NCI-H526 treated with DMSO at 0.1 percent for 48 hours (cell line): ENCODE results near the gene PAF1.

ENCODE experiments used
- DNase-seq: peaks from one replicate; lab custom pipeline; 2025; lab: John Stamatoyannopoulos, UW

PAF1 gene

GRCh38 chr19:39390751-39391437, at the start of gene PAF1, which contains the start of gene MED29:
Gene PAF1, minus strand, starts transcription at chr19:39391106. Its CDS starts 242 bp downstream, at chr19:39390864.
Gene MED29, plus strand, starts transcription at chr19:39391378. Its CDS starts 45 bp downstream, at chr19:39391423.
- DNase-seq = peak; percentile 100

DNA sequence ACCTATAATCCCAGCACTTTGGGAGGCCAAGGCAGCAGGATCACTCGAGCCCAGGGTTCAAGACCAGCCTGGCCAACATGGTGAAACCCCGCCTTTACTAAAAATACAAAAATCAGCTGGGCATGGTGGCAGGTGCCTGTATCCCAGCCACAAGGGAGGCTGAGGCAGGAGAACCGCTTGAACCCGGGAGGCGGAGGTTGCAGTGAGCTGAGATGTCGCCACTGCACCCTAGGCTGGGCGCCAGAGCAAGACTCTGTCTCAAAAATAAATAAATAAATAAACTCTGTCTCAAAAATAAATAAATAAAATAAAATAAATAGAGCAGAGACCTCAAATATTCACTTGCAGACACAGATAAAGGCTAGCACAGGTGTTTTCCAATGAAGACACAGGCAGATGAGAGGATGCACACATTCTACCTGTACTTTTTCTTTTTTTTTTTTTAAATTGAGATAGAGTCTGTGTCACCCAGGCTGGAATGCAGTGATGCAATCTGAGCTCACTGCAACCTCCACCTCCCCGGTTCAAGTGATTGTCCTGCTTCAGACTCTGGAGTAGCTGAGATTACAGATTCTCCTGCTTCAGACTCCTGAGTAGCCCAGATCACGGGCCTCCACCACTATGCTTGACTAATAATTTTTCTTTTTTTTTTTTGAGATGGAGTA, 47.5 kb upstream of the PAF1 start:
- DNase-seq = no peak

DNA sequence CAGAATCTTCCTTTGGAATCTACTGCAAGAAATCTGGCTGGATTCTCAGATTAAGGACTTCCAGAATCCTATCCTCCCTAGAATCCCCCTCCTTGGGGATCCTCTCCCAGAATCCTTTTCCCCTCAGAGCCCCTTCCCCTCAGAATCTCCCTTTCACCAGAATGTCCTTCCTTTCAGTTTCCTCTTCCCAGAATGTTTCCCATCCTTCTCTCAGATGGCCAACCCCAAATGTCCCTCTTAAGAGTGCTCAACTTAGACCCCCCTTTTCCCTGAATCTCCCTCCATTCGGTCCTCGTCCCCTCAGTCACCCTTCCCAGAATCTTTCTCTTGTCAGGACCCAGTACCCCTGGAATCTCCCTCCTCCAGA, 45.4 kb upstream of the PAF1 start:
- no peak for DNase-seq

DNA sequence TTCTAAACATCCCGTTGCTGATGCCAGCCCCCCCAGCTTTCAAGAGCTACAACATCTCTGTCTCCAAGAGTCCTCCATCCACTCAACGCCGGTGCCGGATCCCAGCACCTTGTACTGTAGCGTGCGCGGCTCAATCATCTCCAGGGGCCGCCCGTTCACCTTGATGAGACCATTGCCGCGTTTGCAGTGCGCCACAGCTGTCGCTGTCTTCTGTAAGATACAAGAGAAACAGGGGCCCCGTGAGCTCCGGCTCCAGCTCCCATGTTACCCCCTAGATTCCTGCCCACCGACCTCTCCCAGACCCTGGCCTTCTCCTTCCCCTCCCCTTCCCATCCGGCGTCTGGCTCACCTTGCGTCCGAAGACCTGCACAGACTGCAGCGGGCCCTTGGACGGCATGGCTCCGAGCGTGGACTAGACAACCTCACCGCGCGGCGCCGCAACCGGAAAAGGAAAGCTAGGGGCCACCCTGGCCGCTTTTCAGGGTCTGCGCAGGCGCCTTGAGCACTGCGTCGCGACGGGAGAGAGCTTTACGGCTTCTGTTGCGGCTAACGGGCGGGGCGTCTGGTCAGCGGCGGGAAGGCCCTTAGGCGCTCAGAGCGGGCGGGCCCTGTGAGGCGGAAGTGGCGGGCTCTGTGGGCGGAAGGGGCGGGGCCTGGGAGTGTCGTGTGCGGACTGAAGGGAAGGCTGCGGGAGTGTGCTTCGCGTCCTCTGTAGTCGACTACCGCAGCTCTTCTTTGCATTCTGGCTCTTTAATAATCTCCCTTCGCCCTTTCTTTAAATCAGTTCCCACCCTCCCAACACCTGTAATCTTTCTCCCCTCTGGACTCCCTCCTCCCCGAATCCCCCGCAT, 44.8 kb upstream of the PAF1 start, which contains the start of gene RPS16:
Gene RPS16, minus strand, starts transcription at position 451 of the 851 bp plus-strand sequence. Its CDS starts 54 bp downstream, at position 397.
- peak; percentile 97 for DNase-seq

- no peak for DNase-seq
Measured at GRCh38 chr19:39434123-39435076, 43.5 kb upstream of the PAF1 start.

- DNase-seq = no peak
Measured at GRCh38 chr19:39433480-39434079, 42.7 kb upstream of the PAF1 start.

- no peak for DNase-seq
Measured at GRCh38 chr19:39432677-39433025, 41.7 kb upstream of the PAF1 start.

- no peak for DNase-seq
Measured at GRCh38 chr19:39430675-39431593, 40.0 kb upstream of the PAF1 start.

- no peak for DNase-seq
Measured at GRCh38 chr19:39428283-39429112, 37.6 kb upstream of the PAF1 start.

DNA sequence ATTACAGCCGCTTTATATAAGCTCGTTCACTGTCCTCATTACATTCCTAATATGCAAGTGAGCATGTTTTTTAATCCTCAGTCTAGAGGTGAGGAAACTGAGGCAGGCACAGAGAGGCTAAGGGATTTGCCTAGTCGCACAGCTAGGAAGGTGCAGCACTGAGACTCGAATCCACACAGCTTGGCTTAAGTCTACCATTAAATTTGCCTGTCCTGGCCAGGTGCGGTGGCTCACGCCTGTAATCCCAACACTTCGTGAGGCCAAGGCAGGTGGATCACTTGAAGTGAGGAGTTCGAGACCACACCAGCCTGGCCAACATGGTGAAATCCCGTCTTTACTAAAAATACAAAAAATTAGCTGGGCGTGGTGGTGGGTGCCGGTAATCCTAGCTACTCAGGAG, 36.8 kb upstream of the PAF1 start:
- DNase-seq = no peak

DNA sequence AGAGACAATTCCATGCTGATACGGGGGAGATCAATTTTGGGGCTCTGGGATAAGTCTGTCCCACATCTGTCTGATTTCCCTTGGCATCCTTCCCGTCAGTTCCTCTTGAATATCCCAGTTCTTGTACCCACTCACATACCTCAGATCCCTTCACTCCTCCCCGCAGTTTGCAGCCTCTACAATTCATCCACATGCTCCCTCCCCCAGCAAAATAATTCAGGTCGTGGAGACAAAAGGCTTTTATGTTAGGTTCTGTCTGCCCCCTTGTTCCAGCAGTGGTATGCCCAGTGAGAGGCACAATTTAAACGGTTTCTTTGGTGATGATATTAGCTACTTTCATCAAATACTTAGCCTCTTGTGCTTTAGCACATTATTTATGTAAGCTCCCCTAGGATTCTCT, 35.3 kb upstream of the PAF1 start:
- DNase-seq = no peak

GRCh38 chr19:39425744-39426143, 34.8 kb upstream of the PAF1 start:
- no peak for DNase-seq

DNA sequence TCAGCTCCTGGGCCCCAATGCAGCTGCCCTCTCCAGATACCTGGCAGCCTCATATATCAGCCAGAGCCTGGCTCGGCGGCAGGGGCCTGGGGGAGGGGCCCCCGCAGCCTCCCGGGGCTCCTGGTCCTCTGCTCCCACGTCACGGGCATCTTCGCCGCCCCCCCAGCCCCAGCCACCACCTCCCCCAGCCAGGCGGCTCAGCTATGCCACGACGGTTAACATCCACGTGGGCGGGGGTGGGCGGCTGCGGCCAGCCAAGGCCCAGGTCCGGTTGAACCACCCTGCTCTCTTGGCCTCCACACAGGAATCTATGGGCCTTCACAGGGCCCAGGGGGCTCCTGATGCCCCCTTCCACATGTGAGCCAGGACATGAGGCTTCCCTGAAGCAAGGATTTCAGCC, 34.0 kb upstream of the PAF1 start:
- no peak for DNase-seq

- no peak for DNase-seq
Measured at GRCh38 chr19:39423258-39424086, 32.6 kb upstream of the PAF1 start.

DNA sequence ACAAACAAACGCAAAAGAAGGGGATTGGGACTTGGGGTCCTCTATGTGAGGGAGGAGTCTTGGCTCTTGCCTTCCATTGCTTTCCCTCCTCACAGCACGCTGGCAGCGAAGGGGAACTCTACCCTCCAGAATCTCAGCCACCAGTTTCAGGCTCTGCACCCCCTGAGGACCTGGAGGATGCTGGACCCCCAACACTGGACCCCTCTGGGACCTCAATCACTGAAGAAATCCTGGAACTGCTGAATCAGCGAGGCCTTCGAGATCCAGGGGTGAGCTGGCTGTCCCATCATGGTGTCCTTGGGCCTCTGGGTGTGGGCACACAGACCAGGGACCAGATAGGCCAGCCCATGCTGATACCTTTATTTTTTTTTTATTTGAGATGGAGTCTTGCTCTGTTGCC, 31.1 kb upstream of the PAF1 start:
- DNase-seq = no peak

DNA sequence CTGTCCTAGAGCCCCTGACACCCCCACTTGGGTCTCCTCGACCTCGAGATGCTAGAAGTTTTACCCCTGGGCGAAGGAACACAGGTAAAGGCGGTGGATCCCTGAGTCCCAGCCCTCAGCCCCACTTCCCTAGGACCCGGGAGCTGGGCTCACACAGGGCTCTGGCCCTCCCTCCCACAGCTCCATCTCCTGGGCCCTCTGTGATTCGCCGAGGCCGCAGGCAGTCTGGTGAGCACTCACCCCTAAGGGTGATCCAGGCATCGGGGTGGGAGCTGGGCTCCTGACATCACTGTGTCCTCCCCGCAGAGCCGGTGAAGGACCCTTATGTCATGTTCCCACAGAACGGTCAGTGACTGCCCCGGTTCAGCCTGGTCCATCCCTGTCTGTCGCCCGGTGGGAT, 29.9 kb upstream of the PAF1 start:
- DNase-seq = no peak

GRCh38 chr19:39419003-39419402, 28.1 kb upstream of the PAF1 start:
- DNase-seq = no peak

DNA sequence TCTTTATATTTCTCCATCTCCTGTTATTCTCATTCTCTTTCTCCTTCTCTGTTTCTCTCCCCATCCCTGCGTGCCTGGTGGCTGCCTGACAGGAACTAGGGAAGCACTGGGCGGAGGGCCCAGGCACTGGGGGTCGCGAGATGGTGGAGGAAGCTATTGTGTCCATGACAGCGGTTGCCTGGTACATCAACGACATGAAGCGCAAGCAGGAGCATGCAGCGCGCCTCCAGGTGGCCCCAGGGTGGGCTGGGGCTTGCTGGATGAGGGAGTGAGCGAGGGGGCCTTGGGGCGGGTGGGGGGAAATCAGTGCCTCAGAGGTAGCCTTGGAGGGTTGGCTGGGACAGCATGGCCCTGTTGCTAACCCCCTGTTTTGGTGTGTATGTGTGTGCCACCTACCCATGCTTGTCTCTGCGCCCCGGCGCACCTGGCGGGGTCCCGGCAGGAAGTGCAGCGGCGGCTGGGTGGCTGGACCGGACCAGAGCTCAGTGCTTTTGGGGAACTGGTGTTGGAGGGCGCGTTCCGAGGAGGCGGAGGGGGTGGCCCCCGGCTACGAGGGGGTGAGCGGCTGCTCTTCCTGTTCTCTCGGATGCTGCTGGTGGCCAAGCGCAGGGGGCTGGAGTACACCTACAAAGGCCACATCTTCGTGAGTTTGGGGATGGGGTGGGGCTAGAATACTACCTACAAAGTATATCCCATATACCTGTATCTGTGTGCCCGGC, 26.7 kb upstream of the PAF1 start:
- no peak for DNase-seq
